GM19239 (cell line): ENCODE data around the gene AGTRAP.

ENCODE experiments used
- DNase-seq: peaks from one replicate; pipeline ENCODE4 v3.0.0; 2011; ENCODE audit warnings: low spot score; ENCODE audit not compliant: insufficient read length
- FAIRE-seq: peaks from 2 replicates; lab custom pipeline; 2011; peaks lifted over from hg19 to GRCh38; lab: Jason Lieb, UNC

AGTRAP gene

DNA sequence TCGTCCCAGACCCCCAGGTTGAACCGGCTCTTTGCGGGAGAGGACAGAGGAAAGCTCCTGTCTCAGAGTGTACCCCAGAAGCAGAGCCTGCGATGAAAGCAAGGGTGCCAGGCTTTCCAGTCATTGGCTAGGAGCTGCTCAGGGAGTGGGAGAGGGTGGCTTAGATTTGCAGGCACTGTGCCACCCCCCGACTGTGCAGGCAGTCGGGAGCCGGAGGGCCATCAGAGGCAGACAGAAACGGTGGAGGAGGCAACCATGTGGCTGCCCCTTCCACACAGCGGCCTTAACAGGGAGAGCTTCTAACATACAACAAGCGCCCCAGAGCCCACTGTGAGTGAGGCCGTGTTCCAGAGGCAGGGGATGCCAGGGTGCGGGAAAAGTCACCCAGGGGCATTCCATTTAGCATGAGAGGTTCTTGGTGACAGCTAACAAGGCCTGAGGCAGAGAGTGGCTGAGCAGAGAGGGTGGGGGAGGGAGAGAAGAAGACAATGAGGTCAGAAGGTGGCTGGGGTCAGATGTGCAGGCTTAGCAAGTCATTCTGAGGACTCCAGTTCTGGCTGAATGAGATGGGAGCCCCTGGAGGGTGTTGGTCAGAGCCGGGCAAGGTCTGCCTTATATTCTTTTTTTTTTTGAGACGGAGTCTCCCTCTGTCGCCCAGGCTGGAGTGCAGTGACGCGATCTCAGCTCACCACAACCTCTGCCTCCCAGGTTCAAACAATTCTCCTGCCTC lies 16.6 kb downstream of the AGTRAP start:
- DNase-seq, result no peak
- FAIRE-seq, result no peak

DNA sequence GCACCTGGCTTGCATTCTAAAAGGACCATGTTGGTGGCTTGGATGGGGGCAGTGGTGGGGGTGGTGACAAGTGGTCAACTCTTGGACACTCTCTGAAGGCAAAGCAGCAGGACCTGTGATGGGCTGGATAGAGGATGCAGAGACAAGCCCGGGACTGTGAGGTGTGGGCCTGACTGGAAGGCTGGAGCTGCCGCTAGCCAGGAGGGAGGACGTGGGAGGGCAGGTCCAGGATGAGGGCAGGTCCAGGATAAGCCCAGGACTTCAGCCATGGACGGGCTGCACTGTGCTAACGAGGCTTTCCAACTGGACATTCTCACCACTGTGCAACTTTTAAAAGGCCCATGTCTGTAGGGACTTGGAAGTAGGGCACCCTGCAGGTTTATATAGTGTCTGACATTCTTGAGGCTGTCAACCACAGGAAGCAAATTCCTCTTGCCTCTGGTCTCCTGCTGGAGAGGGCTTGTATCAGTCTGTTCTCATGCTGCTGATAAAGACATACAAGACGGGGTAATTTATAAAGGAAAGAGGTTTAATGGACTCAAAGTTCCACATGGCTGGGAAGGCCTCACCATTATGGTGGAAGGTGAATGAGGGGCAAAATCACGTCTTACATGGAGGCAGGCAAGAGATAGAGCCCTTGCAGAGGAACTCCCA lies 17.7 kb downstream of the AGTRAP start:
- DNase-seq, result no peak

DNA sequence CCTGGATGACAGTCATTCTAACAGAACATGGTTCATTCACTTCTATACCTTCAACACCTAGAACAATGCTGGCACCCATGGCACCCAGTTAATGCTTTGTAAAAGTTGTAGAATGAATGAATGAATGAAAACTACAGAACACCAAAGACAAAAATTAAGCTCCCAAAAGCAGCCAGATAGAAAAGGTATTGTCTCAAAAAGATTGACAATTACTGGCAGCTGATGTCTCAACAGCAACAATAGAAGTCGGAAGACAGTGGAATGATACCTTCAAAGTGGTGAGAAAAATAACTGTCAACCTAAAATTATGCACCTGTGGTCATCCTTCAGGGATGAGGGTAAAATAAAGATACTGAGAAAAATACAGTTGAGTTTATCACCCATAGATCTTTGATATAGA lies 21.1 kb downstream of the AGTRAP start:
- FAIRE-seq (no peak), DNase-seq (no peak)

More for the DNA sequence above, 17.7 kb downstream of the AGTRAP start:
- no peak for FAIRE-seq

DNA sequence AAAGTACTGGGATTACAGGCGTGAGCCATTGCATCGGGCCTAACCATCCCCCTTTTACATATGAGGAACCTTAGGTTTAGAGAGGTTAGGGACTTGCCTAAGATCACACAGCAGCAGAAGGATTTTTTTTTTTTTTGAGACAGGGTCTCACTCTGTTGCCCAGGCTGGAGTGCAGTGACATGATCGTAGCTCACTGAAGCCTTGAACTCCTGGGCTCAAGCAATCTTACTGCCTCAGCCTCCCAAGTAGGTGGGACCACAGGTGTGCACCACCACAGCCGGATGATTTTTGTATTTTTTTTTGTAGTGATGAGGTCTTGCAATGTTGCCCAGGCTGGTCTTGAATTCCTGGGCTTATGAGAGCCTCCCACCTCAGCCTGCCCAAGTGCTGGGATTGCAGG lies 23.9 kb downstream of the AGTRAP start:
- DNase-seq, result no peak
- no peak for FAIRE-seq

DNA sequence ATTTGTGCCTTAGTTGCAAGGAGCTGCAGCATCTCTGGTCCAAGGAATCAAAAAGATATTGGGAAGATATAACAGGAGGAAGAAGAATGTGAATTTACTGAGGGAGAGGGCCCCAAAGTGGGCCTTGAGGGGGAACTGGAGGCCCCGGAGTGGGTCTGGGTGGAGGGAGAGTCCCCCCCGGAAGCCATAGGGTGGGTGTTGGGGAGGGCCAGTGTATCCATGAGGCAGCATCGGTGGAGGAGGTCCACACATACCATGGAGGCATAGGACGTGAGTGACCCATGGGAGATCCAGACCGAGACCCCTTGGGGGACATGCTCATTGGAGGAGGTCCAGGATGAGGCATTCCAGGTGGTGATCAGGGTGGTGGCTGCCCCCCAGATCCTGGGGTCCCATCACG lies 25.3 kb downstream of the AGTRAP start:
- no peak for FAIRE-seq
- DNase-seq, result no peak

DNA sequence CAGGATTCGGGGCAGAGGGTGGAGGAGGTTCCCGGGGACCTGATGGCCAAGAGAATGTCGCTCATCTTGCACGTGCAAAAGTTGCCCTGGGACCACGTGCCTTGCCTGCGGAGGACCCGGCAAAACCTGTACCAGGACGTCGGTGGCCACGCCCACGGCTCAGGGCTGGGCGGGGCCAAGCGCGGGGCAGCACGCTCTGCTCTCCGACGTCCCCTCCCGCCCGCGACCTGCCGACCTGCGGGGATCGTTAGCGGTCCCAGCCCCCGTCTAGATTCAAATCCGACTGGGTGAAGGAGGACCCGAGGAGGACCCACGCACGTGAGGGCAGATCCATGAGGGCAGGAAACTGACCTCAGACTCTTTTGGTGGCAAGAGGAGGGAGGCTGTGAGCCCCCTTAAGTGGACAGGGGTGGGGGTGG lies 26.1 kb downstream of the AGTRAP start, which contains the start of gene C1orf167:
C1orf167 (plus strand) TSS at position 206 of the 419 bp plus-strand sequence. CDS start 2,208 bp downstream, outside the sequence.
- no peak for DNase-seq
- FAIRE-seq, result no peak

DNA sequence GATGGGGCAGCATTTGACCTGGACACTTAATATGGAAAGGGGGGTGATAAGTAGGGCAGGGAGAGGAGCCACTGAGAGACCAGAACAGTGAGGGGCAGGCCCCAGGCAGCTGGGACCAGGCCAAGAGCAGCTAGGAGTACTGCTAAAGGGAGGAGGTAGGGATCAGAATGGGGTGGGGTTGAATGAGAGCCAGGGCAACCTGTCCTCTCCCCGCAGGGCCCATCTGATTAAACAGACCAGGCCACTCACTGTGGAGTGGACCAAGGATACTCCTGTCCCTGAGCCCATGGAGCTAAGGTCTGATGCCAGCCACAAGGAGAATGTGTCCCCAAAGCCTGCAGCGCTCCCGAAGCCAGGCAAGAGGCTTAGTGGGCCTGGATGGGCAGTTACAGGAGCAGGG lies 28.2 kb downstream of the AGTRAP start:
- DNase-seq (no peak), FAIRE-seq (no peak)

DNA sequence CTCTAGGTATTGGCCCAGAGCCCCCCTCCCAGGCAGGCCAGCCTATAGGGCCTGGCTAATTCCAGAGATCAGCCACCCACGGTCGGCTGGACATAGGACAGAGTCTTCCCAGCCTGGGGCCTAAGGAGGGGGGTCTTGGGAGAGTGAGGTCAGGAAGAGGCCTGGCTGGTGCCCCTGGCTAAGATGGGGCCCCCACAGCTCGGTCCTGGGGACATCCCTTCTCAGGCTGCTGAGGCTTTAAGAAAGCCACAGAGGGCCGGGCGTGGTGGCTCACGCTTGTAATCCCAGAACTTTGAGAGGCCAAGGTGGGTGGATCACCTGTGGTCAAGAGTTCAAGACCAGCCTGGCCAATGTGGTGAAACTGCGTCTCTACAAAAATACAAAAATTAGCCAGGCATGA lies 28.6 kb downstream of the AGTRAP start:
- FAIRE-seq (no peak), DNase-seq (no peak)

DNA sequence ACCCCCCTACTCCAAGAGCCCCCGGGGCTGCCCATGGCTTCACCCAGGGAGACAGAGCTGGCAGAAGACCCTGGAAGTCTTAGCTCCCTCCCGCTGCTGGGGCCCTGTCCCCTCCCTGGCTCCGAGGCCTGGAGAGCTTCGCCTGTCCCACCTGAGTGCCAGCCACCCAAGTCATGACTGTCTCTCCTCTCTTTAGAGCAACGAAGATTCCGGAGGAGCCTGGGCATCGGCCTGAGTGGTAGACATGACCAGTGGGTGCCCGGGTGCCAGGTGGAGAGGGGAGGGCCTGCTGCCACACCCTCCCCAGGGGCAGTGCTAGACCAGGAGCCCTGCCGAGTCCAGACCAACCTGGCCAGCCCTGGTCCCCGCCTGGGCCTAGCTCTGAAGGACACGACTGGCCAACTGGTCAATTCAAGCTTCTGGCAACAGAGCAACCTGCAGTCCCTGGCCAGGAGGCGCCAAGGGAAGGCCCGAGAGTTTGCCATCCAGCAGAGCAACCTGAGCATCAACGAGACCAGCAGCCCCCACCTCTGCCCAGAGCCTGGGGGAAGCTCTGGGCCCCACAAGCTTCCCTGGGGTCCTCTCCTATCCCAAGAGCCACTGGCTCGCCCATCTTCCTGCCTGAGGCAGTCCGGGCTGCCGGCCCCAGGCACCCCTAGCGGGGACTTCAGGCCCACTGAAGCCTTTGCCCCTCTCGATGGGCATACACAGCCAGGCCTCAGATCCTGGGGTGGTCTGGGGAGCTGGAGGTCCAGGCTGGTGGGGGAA lies 29.9 kb downstream of the AGTRAP start:
- FAIRE-seq (no peak), DNase-seq (no peak)

DNA sequence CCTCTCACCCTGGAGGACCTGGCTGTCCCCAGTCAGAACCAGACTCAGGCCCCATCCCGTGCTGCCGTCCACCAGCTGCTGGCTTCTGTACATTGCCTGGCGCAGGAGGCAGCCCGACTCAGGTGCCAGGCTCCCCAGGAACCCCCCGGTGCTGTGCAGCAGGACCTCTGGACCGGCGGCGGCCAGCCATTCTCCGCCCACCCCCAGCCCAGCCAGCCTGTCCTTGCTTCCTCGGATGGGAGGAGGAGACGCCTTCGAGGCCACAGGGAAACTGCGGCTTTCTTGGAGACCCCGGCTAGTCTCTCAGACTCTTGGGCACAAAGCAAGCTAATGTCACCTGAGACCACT lies 30.5 kb downstream of the AGTRAP start:
- FAIRE-seq (no peak), DNase-seq (no peak)

DNA sequence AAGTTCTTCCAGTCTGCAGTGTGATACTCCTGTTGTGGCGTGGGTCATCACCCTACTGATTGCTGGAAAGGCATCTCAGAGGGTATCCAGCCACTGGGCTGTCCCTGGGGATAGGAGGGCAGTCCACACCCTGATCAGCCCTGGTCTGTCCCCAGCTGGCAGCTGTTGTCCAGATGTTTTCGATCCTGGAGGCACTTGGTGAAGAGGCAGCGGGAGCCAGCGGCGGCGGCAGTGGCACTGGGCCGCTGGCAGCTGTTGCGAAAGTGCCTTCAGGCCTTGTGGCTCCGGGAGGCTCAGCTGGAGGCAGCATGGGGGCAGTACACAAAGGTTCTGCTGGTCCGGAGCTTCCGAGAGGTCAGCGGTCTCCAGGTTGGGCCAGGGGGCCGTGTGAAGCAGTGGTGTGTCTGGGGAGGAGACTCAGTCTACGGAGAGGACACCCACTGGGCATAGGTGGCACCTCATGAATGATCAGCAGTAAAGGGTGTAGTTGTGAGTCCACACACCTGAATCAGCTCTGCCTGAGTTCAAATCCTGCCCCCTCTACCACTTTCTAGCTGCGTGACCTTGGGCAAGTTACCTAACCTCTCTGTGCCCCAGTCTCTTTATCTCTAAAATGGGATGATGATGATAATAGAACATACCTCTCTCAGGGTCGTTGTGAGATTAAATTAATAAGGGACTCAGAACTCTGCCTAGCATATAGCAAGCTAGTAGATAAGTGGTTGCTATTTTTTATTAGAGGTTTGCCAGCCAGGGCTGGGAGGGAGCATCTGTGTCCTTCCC lies 32.2 kb downstream of the AGTRAP start:
- DNase-seq (no peak), FAIRE-seq (no peak)

DNA sequence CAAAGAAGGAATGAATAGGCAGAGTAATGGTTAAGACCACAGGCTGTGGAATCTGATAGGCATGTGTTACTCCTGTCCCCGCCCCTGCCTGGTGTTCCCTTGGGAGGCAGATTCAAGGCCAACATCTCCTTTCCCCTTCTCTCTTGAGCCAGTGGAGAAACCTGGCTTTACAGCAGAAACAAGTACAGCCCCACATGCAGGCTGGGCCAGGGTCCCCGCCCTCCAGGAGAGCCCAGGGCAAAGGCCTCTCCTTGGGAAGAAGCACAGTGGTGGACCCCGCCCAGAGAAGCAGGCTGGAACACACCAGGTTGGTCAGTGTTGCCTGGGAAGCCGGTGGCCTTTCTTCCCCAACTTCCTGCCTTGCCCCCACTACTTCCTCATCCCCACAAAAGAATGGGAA lies 32.9 kb downstream of the AGTRAP start:
- no peak for DNase-seq
- no peak for FAIRE-seq

DNA sequence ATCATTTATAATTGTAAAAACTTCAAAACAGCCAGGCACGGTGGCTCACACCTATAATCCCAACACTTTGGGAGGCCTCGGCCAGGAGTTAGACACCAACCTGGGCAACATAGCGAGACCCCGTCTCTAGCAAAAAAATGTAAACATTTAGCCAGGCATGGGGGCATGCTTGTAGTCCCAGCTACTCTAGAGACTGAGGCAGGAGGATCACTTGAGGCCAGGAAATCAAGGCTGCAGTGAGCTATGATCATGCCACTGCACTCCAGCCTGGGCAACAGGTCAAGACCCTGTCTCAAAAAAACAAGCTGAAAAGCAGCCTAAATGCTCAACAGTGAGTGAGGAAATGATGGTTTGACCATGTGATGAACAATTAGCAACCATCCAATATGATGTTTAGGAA lies 33.3 kb downstream of the AGTRAP start:
- no peak for FAIRE-seq
- no peak for DNase-seq

DNA sequence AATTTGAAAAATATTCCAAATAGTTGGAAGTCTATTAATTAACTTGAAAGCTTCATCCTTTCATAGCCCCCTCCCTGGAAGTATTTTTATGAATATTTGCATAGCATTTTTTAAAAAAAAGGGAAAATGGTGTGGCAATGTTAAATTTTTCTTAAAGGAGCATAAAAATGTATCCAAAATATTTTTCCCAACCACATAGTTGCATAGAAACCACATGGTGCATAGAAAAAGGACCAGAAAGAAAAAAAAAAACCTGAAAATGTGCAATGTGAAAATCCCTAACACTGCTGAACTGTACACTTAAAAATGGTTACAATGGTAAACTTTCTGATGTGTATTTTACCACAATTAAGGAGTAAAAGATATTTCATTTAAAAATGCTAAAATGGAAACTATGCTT lies 34.1 kb downstream of the AGTRAP start:
- DNase-seq (no peak), FAIRE-seq (no peak)

DNA sequence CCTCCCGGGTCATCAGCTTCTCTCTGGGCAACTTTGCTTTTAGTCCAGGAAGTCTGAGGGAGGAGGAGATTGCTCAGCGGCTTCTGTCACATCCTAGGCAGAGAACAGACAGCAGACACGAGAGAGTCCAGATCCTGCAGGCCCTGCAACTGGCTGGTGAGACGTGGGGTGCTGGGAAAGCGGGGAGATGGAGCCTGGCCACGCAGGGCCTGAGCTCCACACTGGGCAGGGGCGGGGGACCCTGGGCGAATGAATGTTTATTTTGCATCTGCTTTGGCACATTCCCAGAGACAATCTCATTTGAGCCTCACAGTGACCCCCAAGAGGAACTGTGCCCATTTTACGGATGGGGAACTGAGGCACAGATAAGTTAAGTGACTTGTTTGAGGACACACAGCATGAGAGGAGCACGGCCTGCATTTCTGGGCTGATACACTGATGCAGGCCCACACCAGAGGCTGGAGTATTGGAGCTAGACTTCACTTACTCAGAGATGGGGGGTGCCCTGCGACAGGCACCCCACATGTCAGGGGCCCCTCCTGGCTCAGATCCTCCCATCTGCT lies 35.6 kb downstream of the AGTRAP start:
- FAIRE-seq, result no peak
- no peak for DNase-seq

DNA sequence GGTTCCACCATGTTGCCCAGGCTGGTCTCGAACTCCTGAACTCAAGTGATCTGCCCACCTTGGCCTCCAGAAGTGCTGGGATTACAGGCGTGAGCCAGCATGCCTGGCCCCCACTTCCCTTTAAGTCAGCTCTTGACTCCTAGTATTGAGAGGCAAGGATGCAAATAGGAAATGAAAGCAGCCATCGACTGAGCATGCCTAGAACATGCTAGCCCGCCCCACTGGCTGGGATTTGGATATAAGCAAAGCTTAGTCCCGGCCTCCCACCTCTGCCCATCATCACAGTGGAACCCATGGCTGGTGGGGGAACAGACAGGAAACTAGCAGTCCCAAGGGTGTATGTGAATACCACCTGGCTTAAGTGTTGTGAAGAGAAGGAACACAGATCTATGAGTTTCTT lies 36.5 kb downstream of the AGTRAP start:
- no peak for FAIRE-seq
- no peak for DNase-seq

DNA sequence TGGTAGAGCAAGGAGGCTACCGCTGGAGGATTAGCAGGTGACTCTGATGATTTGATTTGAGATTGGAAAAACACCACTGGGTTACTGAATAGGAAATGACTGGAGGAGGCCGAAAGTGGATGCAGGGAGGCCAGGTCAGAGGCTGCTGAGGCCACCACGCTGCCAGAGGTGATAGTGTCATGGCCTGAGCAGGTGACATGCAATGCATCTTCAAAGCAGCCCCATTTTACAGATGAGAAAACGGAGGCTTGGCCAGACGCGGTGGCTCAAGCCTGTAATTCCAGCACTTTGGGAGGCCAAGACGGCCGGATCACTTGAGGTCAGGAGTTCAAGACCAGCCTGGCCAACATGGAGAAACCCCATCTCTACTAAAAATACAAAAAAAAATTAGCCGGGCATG lies 38.8 kb downstream of the AGTRAP start:
- DNase-seq (no peak), FAIRE-seq (no peak)

DNA sequence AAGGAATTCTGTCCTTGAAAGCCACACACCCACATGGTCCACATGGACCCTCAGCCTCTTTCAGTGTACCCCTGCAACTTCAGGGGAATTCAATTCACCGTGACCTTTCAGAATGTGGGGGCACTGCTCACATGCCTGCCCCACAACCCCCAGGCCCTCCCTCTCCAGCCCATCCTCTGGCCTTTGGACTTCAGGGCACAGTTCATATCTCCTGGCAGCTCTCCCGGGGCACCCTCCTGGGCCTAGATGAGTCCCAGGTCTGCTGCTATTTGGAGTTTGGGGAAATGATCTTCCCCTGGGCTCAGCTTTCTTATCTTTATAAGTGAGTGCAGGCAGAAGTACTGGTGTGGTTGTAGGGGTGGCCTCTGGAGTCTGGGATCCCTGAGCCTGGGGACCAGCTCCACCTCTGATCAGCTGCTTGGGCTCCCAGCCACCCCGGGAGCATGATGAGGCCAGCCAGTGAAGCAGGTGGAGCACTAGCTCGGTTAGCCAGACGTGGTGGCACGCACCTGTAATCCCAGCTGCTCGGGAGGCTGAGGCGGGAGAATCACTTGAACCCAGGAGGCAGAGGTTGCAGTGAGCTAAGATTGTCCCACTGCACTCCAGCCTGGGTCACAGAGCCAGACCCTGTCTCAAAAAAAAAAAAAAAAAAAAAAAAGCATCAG lies 41.9 kb downstream of the AGTRAP start:
- FAIRE-seq (no peak), DNase-seq (no peak)

DNA sequence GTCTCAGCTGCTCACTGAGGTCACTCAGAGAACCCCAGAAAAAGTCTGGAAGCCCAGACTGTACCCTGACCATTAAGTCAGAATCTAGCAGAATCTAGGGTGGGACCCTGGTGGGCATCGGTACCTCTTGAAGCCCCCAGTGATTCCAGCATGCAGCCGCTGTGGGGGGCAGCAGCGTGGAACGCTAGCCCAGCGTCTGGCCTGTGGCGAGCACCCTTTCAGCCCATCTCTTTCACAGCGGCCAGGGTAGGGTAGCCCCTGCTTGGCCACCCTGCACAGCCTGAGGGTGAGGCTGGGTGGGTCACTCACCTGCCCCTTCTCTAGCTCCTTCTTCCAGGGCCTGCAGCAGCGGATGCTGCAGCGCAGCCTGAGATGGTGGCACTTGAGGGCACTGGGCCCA lies 42.4 kb downstream of the AGTRAP start:
- no peak for FAIRE-seq

More for the DNA sequence above, 42.4 kb downstream of the AGTRAP start:
- no peak for DNase-seq
